Upper lobe of left lung (tissue), 4 donors: ENCODE data around the gene MLLT1.

Source experiments
- POLR2A ChIP-seq, 4 donors: fragments of 450-650 bp; IDR thresholded peaks; one replicate each; pipeline ENCODE4 v1.5.1; 2016 to 2017; ENCODE audit warnings: antibody characterized with exemption in 4 of 4, mild to moderate bottlenecking in 2 of 4
- TF ChIP-seq, protein P1 (sequence below), 6 experiments: fragments of 450-650 bp in 4 of 6; fragments of 200-600 bp in 2 of 6; sonication (generic) in 2 of 6; IDR thresholded peaks; one replicate each; pipeline ENCODE4 v1.5.1; 2016 to 2019; ENCODE audit warnings: antibody characterized with exemption in 6 of 6

DNA sequence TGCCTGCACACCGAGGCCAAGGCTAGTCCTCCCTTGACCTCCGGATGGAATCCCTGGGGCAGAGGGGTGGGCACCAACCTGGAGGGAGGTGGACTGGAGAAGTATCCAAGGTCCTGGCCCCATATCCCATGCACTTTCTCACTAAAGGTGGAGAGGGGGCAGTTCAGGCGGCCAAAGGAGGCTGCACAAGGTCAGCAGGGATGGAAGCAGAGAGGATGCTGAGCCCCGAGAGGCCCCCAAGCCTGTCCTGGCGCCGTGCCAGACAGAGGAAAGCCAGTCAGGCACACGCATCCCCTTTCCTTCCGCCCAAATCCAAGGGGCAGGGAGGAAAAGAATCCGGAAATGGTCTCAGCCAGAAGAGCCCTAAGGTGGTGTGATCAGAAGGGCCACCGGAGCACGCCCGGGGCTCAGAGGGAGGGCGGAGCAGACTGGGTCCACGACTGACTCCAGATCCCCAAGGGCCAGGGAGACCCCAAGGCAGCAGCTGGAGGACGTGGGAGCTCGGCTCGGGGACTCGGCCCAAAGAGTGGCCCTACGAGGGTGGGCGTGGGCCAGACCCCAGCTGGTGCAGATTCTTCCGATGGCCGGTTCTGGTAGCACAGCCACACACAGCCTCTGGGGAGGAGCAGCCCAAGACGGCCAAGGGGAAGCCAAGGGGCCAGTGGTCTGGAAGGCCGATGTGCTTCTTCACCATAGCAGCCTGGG is 60.0 kb downstream of the MLLT1 start:
- TF ChIP-seq, protein P1, sequence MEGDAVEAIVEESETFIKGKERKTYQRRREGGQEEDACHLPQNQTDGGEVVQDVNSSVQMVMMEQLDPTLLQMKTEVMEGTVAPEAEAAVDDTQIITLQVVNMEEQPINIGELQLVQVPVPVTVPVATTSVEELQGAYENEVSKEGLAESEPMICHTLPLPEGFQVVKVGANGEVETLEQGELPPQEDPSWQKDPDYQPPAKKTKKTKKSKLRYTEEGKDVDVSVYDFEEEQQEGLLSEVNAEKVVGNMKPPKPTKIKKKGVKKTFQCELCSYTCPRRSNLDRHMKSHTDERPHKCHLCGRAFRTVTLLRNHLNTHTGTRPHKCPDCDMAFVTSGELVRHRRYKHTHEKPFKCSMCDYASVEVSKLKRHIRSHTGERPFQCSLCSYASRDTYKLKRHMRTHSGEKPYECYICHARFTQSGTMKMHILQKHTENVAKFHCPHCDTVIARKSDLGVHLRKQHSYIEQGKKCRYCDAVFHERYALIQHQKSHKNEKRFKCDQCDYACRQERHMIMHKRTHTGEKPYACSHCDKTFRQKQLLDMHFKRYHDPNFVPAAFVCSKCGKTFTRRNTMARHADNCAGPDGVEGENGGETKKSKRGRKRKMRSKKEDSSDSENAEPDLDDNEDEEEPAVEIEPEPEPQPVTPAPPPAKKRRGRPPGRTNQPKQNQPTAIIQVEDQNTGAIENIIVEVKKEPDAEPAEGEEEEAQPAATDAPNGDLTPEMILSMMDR (IDR thresholded peaks at IDR 0.05): no peak
- no peak for TF ChIP-seq POLR2A (IDR thresholded peaks at IDR 0.05)
